GM19324 (cell line): Measurements from ENCODE around the gene ARMC5.
A peak's percentile ranks its signal among the peaks of the same experiment; 100 is the strongest.
"Not testable (repeated sequence)": the region's sequence is repeated elsewhere in the genome, so short reads cannot be mapped to it uniquely, and the experiment has no call there.

ENCODE experiments used
- ATAC-seq: cut with Tn5 transposase; IDR thresholded peaks from one replicate; pipeline ENCODE4 v1.9.1; 2021; ENCODE audit warnings: mild to moderate bottlenecking, moderate library complexity; ENCODE audit not compliant: unreplicated experiment, low FRiP score

ARMC5 gene

GRCh38 chr16:31458844-31459686 lies at the start of gene ARMC5:
ARMC5 (plus strand) TSS chr16:31459501; CDS start chr16:31459525, 24 bp downstream.
- peak; percentile 81 for ATAC-seq

GRCh38 chr16:31410082-31410481 lies 49.2 kb upstream of the ARMC5 start:
- ATAC-seq, result no peak

GRCh38 chr16:31411024-31411844 lies 48.1 kb upstream of the ARMC5 start:
- no peak for ATAC-seq

DNA sequence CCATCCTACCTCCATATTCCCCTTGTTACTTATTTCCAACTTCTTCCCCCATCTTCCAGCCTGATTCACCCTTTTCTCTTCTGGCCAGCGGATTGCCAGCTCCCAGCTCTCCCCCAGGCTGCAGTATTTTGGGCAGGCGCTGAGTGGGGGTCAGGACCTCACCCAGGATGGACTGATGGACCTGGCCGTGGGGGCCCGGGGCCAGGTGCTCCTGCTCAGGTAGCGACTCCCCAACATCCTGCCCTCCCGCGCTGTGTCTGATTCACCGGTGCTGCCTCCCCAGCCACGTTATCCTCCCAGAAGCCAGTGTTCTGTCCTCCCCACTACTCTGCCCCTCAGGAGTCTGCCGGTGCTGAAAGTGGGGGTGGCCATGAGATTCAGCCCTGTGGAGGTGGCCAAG lies 46.6 kb upstream of the ARMC5 start:
- ATAC-seq, result no peak

GRCh38 chr16:31413381-31413780 lies 45.9 kb upstream of the ARMC5 start:
- ATAC-seq, result no peak

DNA sequence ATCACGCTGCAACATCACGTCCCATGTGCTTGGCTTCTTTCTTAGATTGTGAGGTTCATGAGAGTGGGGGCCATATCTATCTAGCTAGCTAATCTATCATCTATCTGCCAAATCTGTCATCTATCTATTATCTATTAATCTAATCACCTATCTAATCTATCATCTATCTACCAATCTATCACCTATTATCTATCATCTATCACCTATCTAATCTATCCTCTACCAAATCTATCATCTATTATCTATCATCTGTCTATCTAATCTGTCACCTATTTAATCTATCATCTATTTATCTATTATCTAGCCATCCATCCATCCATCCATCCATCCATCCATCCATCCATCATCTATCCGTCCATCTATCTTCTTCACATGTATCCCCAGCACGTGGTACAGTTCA lies 45.4 kb upstream of the ARMC5 start:
- no peak for ATAC-seq

DNA sequence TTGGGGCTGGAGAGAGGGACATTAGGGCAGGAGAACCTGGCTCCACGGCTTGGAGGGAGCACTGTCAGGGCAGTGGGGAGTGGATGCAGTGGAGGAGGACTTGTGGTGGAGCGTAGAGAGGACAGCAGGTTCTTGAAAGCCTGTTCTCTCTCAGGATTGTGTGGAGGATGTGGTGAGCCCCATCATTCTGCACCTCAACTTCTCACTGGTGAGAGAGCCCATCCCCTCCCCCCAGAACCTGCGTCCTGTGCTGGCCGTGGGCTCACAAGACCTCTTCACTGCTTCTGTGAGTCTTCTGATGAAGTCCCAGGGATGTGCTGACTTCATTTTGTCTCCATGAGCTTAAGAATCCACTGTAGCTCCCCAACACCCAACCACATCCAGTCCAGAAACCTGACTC lies 44.6 kb upstream of the ARMC5 start:
- ATAC-seq, result no peak

DNA sequence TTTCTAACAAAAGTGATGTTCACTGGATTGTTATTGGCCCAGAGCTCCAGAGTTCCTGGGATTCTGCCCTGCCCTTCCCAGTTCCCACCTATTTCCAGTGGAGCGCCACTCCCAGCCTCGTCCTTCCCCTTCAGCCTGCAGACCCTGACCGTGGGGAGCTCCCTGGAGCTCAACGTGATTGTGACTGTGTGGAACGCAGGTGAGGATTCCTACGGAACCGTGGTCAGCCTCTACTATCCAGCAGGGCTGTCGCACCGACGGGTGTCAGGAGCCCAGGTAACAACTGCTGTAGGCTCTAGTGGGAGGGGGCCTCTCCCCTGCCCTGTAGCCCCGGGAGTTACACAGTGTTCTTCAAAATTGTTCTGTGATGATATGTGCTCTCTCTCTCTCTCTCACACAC lies 42.9 kb upstream of the ARMC5 start:
- ATAC-seq, result no peak

- ATAC-seq, result not testable (repeated sequence)
Measured at GRCh38 chr16:31417036-31417435, 42.3 kb upstream of the ARMC5 start.

- no peak for ATAC-seq
Measured at GRCh38 chr16:31417916-31418315, 41.4 kb upstream of the ARMC5 start.

DNA sequence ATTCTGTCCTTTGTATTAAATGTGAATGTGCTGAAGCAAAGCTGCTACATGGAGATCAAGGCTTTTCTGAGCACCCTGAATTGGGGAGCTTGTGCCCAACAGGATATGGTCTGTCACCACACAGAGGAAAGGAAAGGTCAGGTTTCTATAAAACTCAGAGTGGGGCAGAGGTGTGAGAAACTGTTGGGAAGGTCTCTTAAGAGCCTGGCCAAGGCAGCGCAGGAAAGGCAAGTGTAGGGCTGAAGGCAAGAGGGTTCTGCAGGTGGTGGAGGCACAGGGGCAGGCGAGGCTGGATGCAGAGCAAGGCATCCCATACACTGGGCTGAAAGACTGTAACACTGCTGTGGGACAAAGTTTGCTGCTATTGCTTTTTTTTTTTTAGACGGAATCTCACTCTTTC lies 39.3 kb upstream of the ARMC5 start:
- no peak for ATAC-seq

DNA sequence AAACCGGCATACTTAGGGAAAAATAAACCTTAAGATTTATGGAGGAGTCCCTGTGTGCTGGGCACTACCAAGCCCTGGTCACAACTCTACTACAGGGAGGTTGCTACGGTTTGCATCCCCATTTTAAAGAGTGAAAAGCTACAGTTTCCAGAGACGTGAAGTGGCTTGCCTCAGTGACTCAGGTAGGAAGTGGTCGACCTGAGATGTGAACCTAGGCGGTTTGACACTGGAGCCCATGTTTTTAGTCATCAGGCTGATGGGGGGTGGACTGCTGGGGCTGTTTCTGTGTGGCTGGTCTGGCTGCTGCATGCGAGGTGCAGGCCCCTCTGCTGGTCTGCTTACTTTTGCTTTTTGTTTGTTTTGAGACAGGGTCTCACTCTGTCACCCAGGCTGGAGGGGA lies 37.7 kb upstream of the ARMC5 start:
- no peak for ATAC-seq

- ATAC-seq, result no peak
Measured at GRCh38 chr16:31423241-31423640, 36.1 kb upstream of the ARMC5 start.

GRCh38 chr16:31423801-31424200 lies 35.5 kb upstream of the ARMC5 start:
- ATAC-seq, result no peak

GRCh38 chr16:31427441-31428278 lies 31.6 kb upstream of the ARMC5 start:
- ATAC-seq, result no peak

DNA sequence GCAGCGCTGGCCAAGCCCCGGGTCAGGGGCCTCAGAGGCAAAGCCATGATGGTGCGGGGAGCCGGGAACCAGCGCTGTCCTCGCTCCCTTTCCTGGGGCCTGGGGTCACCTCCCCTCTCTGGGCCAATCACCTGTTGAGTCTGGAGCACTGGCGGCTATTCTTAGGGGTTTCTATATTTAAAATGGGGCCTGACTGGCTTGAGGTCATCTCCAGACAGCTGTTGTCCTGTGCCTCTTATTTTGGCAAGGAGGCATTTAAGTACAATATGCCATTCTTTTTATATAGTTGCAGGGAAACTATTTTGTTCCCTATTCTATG lies 31.1 kb upstream of the ARMC5 start, which contains the start of gene COX6A2:
Gene COX6A2, minus strand, starts transcription at position 82 of the 319 bp plus-strand sequence. Its CDS starts 35 bp downstream, at position 47.
- no peak for ATAC-seq

DNA sequence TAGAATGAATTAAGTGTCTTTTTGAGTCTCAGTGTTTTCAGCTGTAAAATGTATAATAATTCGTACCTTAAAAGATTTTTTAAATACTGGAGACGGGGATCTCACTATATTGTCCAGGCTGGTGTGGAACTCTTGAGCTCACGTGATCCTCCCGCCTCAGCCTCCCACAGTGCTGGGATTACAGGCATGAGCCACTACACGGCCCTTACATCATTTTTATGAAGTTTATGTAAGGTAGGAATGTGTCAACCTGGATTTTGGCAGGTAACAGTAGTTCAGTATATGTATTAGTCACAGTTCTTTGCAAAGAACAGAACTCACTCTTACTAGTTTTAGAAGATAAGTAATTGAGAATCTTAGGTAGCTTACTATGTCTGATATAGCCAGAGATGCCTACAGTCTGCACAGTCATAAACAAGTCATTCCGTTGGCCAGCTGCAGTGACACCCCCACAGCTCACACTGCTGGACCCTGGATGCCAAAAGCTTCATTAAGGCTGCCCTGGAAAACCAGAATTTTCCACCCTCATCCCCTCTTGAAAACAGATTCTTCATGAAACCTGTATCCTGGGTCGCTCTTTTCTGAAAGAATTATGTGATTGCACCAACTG lies 30.6 kb upstream of the ARMC5 start:
- ATAC-seq, result no peak

DNA sequence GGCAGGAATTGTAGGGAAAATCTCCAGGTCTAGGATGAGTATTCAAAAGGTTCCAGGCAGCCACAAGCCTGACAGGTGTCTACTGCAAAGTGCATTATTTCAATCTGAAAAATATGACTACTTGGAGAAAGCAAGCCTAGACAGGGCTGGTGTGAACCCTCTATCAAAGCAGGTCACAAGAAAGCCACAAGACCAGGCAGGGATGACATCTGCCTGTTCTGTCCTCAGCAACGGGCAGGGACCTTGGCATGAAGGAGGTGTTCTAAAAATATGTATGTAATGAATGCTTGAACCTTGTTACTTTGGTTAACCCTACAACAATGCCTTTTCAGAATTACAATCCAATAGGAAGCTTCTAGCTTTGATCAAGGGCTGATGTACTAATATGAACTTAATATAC lies 30.0 kb upstream of the ARMC5 start:
- no peak for ATAC-seq

DNA sequence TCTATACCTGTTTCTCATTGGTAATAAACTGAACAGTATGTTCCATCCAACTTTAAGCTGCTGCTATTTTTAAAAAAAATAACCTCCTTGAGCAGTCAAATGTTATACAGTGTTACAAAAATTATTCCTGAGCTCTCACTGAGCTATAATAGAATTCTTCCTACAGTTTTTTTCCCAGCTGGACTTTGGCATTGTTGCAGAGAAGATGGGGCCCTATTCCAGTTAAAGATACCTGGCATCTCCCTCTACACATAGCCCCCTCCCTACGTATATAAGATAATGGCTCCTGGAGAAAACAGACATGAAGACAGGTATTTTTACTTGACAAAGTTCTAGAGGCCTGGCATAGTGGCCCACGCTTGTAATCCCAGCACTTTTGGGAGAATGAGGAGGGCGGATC lies 29.5 kb upstream of the ARMC5 start:
- no peak for ATAC-seq

DNA sequence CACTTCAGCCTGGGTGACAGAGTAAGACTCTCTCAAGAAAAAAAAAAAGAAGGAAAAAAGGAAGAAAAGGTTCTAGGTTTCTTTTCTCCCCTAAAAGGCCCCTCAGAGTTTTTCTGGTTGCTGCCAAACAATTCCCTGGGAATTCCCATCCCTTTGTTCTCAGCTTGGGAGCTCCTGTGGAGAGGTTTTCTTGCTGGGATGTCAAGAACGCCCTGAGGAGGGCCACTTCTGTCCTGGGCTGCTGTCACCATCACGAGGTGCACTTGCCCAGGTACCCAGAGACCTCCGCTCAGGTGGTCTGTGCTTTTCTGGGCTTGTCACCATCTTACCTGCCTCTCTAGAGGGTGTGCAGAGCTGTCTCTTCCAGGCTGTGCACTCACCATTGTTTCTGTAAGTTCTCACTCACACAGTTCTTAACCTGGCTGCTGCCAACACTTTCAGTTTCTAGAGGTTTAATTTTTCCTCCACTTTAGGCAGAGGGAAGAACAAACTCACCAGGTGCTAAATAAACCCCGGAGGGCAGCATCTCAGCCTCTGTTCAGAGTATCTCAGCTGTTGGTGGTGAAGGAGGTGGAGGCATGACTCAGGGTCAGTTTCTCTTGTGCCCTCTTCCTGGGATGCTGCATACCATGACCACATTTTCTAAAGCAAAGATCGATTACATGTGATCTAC lies 28.8 kb upstream of the ARMC5 start:
- no peak for ATAC-seq
